Thymus (tissue), 11 donors: ENCODE results near the gene CAVIN4. TPM values are rescaled to one million over a fixed set of nuclear protein-coding genes. Genes with fewer than 3 reads are reported as not detected.

Experiments
- DNase-seq, 9 donors: peaks; one replicate each; pipeline ENCODE4 v3.0.0-alpha.2; 2013; ENCODE audit warnings: low spot score in 9 of 9, low read depth in 6 of 9, missing footprints in 1 of 9
- H3K27ac ChIP-seq, 2 donors: one replicate each; pipeline ENCODE4 v1.5.1; 2013; ENCODE audit warnings: control low read depth in 1 of 2, low read depth in 1 of 2, low read length in 1 of 2, mild to moderate bottlenecking in 1 of 2, moderate library complexity in 1 of 2
- H3K27me3 ChIP-seq, 2 donors: one replicate each; pipeline ENCODE4 v1.5.1; 2013; ENCODE audit warnings: low read length in 1 of 2; ENCODE audit not compliant: control insufficient read depth in 2 of 2, insufficient read depth in 1 of 2
- H3K36me3 ChIP-seq, 2 donors: one replicate each; pipeline ENCODE4 v1.5.1; 2013; ENCODE audit warnings: low read length in 1 of 2, mild to moderate bottlenecking in 1 of 2, moderate library complexity in 1 of 2; ENCODE audit not compliant: control insufficient read depth in 2 of 2, insufficient read depth in 2 of 2
- H3K4me1 ChIP-seq, 2 donors: one replicate each; pipeline ENCODE4 v1.5.1; 2013; ENCODE audit warnings: low read length in 2 of 2; ENCODE audit not compliant: control insufficient read depth in 2 of 2, insufficient read depth in 2 of 2
- H3K4me3 ChIP-seq, 2 donors: one replicate each; pipeline ENCODE4 v1.5.1; 2013; ENCODE audit warnings: low read length in 2 of 2, control low read depth in 1 of 2, mild to moderate bottlenecking in 1 of 2
- H3K9me3 ChIP-seq, 2 donors: one replicate each; pipeline ENCODE4 v1.5.1; 2013; ENCODE audit warnings: low read length in 1 of 2, mild to moderate bottlenecking in 1 of 2; ENCODE audit not compliant: control insufficient read depth in 2 of 2, insufficient read depth in 1 of 2
- WGBS: extraction: QIAGEN DNeasy Blood & Tissue Kit; methylation state at CpG from one replicate; pipeline ENCODE4 v1.1.7; 2013; 5-methylcytosine and 5-hydroxymethylcytosine counted together
- polyA plus RNA-seq: library from polyadenylated mRNA; stranded (reverse); fragments of 200-250 nt; gene quantifications from one replicate; pipeline ENCODE4 v1.2.3, GENCODE V29; 2013
- total RNA-seq: library from RNA; stranded (reverse); fragments of 120-200 nt; gene quantifications from one replicate; pipeline ENCODE4 v1.2.4, GENCODE V29; 2013
- donor health status: healthy.

CAVIN4 gene
- total and polyA plus RNA-seq, 2 donors = 0.23 to 0.38 TPM

- DNase-seq = no peak
- Histone ChIP-seq H3K9me3 (no peaks in the 10 kb centered on the region), H3K27me3 (no peaks in the 10 kb centered on the region), H3K4me1 (no peaks in the 10 kb centered on the region), H3K27ac (no peak overlapping the region), H3K36me3 (no peaks in the 10 kb centered on the region), H3K4me3 (no peak overlapping the region)
- 97% methylated on average over 3 of the region's 3 CpGs for WGBS
These were observed 4.1 kb upstream of the CAVIN4 start for GRCh38 chr9:100573655-100574260.

GRCh38 chr9:100575006-100575405 is 2.9 kb upstream of the CAVIN4 start:
- H3K4me1 ChIP-seq = no peaks in the 10 kb centered on the region
- no peak overlapping the region for H3K4me3 ChIP-seq
- no peaks in the 10 kb centered on the region for H3K9me3 ChIP-seq
- H3K27ac ChIP-seq = no peak overlapping the region
- H3K36me3 ChIP-seq = no peaks in the 10 kb centered on the region
- H3K27me3 ChIP-seq = no peaks in the 10 kb centered on the region
- 94% methylated on average over 4 of the region's 4 CpGs for WGBS
- no peak for DNase-seq

- Histone ChIP-seq H3K27me3 (no peaks in the 10 kb centered on the region), H3K4me1 (no peaks in the 10 kb centered on the region)
- WGBS = 92% methylated on average over 2 of the region's 2 CpGs
These were observed 2.0 kb upstream of the CAVIN4 start for GRCh38 chr9:100575765-100576386.

GRCh38 chr9:100578610-100579009 is 731 bp downstream of the CAVIN4 start:
- Histone ChIP-seq H3K9me3 (peaks cover 0 to 1% of the 10 kb centered on the region in 2 donors), H3K36me3 (no peaks in the 10 kb centered on the region), H3K4me3 (no peak overlapping the region), H3K27ac (no peak overlapping the region), H3K4me1 (no peaks in the 10 kb centered on the region), H3K27me3 (no peaks in the 10 kb centered on the region)
- DNase-seq = no peak
- 95% methylated on average over 1 of the region's 1 CpG for whole genome bisulfite sequencing

More at GRCh38 chr9:100575765-100576386, 2.0 kb upstream of the CAVIN4 start:
- H3K27ac ChIP-seq = no peak overlapping the region
- no peak for DNase-seq
- H3K4me3 ChIP-seq = no peak overlapping the region
- H3K36me3 ChIP-seq = no peaks in the 10 kb centered on the region
- H3K9me3 ChIP-seq = no peaks in the 10 kb centered on the region

GRCh38 chr9:100579665-100580064 is 1.8 kb downstream of the CAVIN4 start:
- H3K27me3 ChIP-seq = no peaks in the 10 kb centered on the region
- WGBS = 95% methylated on average over 2 of the region's 2 CpGs
- H3K4me1 ChIP-seq = no peaks in the 10 kb centered on the region
- DNase-seq = no peak
- H3K9me3 ChIP-seq = peaks cover 0 to 4% of the 10 kb centered on the region in 2 donors
- no peaks in the 10 kb centered on the region for H3K36me3 ChIP-seq
- no peak overlapping the region for H3K4me3 ChIP-seq
- no peak overlapping the region for H3K27ac ChIP-seq

- no peak overlapping the region for H3K4me3 ChIP-seq
- no peak for DNase-seq
- no peak overlapping the region for H3K27ac ChIP-seq
- no peaks in the 10 kb centered on the region for H3K27me3 ChIP-seq
- no peaks in the 10 kb centered on the region for H3K4me1 ChIP-seq
- no peaks in the 10 kb centered on the region for H3K36me3 ChIP-seq
- WGBS = 95% methylated on average over 3 of the region's 3 CpGs
- H3K9me3 ChIP-seq = peaks cover 0 to 4% of the 10 kb centered on the region in 2 donors
These were observed 2.4 kb downstream of the CAVIN4 start for GRCh38 chr9:100580257-100580656.

- no peak for DNase-seq
- H3K4me1 ChIP-seq = no peaks in the 10 kb centered on the region
- WGBS = 97% methylated on average over 7 of the region's 7 CpGs
- H3K9me3 ChIP-seq = peaks cover 0 to 4% of the 10 kb centered on the region in 2 donors
- no peak overlapping the region for H3K27ac ChIP-seq
- H3K36me3 ChIP-seq = no peaks in the 10 kb centered on the region
- no peak overlapping the region for H3K4me3 ChIP-seq
- no peaks in the 10 kb centered on the region for H3K27me3 ChIP-seq
These were observed 3.2 kb downstream of the CAVIN4 start for GRCh38 chr9:100581081-100581480.

- Histone ChIP-seq H3K27me3 (no peaks in the 10 kb centered on the region), H3K9me3 (peaks cover 0 to 4% of the 10 kb centered on the region in 2 donors), H3K4me3 (no peak overlapping the region), H3K36me3 (no peaks in the 10 kb centered on the region), H3K27ac (no peak overlapping the region), H3K4me1 (no peaks in the 10 kb centered on the region)
- no peak for DNase-seq
- 87% methylated on average over 4 of the region's 4 CpGs for WGBS
These were observed 3.8 kb downstream of the CAVIN4 start for GRCh38 chr9:100581661-100582060.

GRCh38 chr9:100583014-100583802 is 5.3 kb downstream of the CAVIN4 start:
- Histone ChIP-seq H3K36me3 (no peaks in the 10 kb centered on the region), H3K4me1 (no peaks in the 10 kb centered on the region), H3K4me3 (no peak overlapping the region), H3K9me3 (peaks cover 0 to 4% of the 10 kb centered on the region in 2 donors), H3K27ac (no peak overlapping the region), H3K27me3 (no peaks in the 10 kb centered on the region)
- DNase-seq = no peak
- WGBS = 96% methylated on average over 5 of the region's 5 CpGs
